ENCODE results near the gene FBXL4. TPM values are rescaled to one million over a fixed set of nuclear protein-coding genes. Genes with fewer than 3 reads are reported as not detected.

Gene FBXL4
- total RNA-seq, 1 donor from 2014 or later = 24.9 TPM

DNA sequence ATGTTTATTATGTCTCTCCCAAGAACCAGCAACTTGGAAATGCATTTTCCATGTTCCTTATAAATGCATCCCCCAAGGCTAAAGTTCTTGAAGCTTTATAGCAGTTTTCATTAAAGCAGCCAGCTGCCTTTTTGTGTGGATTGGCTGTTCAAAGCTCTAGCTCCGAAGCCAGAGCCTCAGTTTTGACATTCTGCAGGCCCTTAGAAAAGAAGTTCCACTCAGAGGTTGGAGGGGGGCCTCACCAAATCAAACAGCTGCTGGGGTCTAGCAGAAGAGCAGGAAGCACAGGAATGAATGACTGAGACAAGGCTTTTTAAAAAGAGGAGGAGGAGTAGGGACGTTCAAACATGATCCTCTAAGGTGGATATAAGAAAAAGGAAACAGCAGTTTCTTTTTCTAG is 117.6 kb downstream of the FBXL4 start:
- FAIRE-seq (no peak), DNase-seq (ENCODE audit: low spot score in 2 of 2) (no peak)

DNA sequence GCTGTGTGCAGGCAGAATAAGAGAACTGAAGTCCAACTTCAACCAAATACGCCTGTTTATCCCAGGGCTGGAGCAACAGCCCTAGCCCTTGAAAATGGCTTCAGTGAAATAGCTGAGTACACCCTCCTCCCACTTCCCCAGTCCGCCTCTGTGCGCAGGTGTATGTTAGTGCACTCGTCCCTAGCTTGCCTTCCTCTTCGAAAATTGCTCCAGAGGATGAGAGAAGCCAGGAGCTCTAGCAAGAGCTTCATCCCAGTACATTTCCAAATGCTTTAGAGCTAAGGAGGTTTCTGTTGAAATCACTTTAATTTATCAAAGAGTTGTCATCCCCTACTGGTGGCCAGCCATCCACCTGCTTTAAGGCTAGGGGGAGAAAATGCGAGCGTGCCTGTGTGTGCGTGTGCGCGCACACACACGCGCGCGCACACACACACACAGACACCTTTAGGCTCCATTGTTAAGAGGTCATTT is 118.8 kb downstream of the FBXL4 start:
- FAIRE-seq (no peak), DNase-seq (ENCODE audit: low spot score in 2 of 2) (no peak)

DNA sequence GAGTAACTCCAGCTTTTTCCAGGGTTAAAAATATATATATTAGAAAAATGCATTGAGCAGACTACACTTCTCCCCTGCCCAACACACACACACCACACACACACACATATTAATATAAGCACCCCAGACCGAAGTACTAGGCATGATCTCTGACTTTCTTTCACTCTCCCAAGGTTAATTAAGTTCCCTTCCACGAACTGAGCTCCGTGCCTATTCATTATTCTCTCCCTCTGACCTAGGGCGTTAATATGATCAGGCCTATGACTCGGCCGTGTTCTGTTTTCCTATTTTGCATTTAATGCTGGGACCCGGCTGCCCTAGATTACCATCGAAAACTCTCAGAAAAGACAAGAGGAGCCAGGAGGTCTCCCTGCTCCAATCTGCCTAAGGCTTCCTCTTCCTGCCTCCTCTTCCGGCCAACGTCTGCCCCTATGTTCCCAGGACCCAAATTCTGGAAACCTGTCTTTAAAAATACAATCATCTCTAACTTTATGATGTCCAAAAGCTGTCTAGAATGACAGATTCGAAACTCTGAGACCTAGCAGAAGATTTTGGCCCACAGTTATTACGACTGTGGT is 119.4 kb downstream of the FBXL4 start:
- no peak for FAIRE-seq
- no peak for DNase-seq (ENCODE audit: low spot score in 2 of 2)

DNA sequence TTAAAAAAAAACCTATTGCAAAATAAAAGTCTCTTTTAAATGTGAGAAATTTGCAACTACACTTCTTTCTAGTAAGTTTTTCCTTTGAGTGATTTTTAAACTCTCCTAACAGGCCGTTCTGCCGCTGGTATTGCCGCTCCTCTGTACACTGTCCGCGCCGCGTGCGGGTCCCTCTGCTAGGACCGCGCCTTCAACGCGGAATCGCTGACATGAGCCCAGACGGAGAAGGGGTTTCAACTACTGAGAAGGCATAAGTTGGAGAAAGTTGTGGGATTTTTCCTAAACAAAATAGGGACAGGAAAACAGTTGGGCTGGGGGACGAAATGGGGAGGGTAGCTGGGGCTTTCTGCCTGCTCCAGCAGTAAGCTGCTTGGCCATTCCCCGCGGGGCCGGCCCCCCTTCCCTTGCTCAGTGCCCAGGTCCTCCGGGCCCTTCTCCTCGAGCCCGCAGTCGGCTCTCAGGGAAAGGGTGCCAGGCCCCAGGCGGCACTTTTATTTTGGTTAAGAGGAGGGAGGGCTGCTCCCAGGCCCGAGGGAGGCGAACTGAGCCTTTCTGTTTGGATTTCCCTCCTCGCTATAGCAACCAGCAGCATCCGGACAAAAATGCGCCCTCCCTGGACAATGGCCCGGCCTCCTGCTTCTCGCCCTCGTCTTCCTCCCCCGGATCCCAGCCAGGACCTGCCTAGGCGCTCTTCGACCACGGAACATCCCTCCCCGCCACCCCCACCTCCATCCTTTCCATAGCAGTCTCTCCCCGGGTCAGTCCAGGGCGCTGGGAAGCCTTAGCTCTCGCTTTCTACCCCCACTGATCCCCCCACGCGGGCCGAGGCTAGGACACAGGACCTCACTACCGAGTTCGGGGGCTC is 120.2 kb downstream of the FBXL4 start:
- peak in 1 of 2 donors; percentile 52 for DNase-seq (ENCODE audit: low spot score in 2 of 2)
- FAIRE-seq = no peak

DNA sequence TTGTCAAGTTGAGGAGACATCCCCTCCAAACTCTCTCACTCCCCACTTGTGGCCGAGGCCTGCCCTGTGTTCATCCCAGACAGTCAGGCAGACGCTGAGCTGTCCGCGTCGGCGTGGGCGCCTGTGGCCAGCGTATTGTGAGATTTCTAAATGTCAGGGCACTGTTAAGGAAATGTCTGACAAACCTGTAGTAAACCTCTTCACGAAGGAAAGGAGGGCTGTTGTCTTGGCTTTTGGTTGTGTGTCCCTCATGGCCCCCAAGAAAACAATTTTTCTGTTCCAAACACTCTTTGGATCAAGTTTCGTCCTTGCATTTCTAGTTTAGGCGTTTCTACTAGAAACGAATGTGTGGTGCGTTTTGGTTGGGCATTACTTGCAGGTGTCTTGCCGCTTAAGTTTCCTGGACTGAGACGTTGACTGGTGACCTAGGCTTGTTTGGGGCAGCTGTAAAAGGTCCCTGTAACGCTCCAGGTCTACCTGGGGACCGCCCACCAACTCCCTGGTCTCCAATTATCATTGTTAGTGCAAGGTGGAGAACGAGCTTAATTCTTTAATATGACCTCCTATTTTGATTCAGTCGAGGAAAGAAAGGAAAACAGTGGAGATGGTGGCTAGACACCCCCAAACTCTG is 122.0 kb downstream of the FBXL4 start:
- FAIRE-seq (no peak), DNase-seq (ENCODE audit: low spot score in 2 of 2) (no peak)

DNA sequence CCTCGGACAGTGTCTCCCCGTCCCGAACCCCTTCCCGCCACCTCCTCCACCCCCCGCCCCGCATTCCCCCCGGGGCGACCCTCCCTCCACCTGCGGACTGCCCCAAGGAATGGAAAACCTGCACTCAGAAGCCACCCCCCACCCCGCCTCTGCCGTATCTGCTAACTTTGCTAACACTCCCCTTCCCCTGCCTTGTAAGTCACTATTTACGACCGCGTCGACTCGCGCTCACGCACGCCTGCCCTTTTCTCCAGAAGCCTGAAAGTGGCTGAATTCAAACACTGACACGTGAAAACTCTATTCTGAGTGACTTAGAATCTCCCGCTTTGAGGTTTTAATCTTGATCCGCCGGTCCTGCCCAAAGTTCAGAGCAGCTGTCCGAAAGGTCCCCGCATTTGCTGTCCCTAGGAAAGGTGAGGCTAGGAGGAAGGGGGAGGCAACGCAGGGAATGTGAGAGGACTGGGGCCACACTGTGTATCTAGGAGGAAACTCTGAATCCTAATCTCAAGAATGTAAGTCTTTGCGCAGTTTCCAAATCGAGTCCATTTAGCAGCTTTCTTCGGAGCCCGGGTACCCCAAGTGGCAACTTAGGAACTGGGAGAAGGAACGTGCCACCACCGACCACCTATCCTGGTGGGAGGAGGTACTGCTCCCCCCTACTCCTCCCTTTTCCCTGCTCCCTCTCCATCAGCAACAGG is 122.7 kb downstream of the FBXL4 start:
- DNase-seq (ENCODE audit: low spot score in 2 of 2) (no peak), FAIRE-seq (no peak)

DNA sequence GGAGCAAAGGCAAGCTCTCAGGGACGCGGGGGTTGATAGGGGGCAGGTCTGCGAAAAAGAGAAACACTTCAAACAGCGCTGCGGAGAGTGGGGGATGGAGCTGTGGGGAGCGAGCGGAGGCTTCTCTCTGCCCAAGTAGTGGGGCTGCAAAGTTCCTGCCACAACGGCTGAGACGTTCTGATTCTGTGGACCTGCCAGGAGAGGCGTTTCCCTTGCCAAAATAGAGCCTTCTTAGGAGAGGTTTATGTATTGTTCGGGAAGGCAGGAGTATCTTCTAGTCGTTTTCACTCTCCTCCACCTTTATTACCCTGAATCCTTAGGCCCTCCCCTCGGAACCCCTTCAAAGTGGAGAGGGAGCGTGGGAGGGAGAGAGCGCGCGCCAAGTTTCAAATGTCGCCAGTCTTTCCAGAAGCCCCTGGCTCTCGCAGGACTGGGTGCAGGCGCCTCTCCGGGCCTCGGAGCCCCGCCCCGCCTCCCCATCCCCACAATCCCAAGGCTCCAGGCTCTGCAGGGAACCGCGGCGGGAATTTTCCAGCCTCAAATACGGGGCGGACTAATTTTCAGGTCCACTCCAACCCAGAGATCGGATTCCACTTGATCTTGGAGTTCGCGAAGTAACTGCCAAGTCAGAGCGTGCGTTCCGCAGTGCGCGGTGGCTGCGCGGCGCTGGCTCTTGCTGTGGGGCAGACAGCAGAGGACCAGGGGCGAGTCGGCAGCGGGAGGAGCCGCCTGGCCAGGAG is 123.4 kb downstream of the FBXL4 start:
- FAIRE-seq (no peak), DNase-seq (ENCODE audit: low spot score in 2 of 2) (no peak)

DNA sequence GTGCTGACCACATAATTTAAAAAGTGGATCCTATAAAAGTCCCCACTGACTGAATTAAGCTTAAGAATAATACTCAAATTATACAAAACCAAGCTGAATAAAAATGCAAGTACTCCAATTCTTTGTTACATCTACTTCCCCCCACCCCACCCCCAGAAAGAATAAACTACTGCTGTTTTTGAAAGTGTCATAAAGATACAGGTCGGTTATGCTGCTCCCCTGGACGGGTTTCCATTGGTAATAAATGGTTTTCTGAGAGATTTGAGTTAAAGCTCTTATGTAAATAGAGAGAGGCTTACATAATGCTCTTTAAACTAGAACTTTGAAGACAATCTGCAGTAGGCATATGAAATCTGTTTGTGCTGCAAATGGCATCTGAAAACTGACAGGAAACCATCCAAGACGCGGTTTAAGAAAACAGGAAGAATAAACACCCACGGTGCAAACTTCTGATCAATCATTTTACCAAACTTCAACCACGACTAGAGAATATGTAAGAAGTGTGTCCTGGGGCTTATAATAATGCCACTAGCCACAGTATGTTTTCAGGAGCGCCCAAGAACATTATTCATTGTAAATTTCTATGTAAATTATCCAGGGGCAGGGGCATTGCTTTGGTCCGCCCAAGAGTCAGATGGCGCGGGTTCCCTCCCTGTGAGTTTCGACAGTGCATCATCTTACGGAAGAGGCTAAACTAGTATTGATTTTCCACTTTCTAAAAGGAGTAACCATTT is 124.2 kb downstream of the FBXL4 start:
- FAIRE-seq (no peak), DNase-seq (ENCODE audit: low spot score in 2 of 2) (no peak)

DNA sequence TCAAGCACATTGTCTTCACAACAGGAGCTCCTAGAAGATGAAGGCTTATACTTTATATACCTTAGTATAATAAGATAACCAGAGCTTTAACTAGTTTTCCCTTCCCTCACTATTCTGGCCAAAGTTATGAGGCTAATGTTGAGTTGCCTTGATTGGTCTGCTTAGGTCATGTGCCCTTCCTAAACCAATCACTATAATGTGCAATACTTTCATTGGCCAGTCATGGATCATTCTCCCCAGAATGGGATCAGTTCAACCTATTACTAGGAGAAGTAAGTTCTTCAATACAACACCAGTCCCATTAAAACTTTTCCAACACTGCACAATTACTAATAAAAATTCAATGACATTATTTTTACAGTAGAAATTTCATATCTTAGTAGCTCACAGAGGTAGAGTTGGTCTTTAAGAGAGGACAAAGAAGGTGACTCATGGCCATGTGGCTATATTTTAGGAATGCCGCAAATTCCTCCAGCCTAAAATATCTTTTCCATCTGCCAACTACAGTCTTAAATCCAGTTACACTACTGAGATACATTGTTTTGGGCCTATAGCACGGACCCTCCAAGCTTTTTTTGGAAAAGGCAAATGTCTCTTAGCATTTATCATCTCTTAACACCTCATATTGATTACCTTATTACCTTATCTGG is 125.9 kb downstream of the FBXL4 start:
- FAIRE-seq (no peak), DNase-seq (ENCODE audit: low spot score in 2 of 2) (no peak)

Other genes starting within 250 kb of the FBXL4 start
- gene POU3F2, start 113.4 kb downstream of the FBXL4 start, total RNA-seq = 142 TPM

Data from frontal cortex (tissue), 4 donors.